GM12875 (cell line): ENCODE results near the gene SPINK4.

ENCODE experiments used
- H3K4me3 ChIP-seq: one replicate; pipeline ENCODE4 v1.5.1; 2011; ENCODE audit warnings: low read depth, low read length, control low read depth
- TF ChIP-seq, protein P1 (sequence below): IDR thresholded peaks from 2 replicates; pipeline ENCODE4 v1.5.1; 2011; ENCODE audit warnings: low read depth, mild to moderate bottlenecking, control low read depth, inconsistent platforms, low read length, moderate library complexity, borderline replicate concordance; ENCODE audit not compliant: insufficient read depth

SPINK4 gene

GRCh38 chr9:33221568-33221884 is 18.4 kb upstream of the SPINK4 start:
- TF ChIP-seq, protein P1, sequence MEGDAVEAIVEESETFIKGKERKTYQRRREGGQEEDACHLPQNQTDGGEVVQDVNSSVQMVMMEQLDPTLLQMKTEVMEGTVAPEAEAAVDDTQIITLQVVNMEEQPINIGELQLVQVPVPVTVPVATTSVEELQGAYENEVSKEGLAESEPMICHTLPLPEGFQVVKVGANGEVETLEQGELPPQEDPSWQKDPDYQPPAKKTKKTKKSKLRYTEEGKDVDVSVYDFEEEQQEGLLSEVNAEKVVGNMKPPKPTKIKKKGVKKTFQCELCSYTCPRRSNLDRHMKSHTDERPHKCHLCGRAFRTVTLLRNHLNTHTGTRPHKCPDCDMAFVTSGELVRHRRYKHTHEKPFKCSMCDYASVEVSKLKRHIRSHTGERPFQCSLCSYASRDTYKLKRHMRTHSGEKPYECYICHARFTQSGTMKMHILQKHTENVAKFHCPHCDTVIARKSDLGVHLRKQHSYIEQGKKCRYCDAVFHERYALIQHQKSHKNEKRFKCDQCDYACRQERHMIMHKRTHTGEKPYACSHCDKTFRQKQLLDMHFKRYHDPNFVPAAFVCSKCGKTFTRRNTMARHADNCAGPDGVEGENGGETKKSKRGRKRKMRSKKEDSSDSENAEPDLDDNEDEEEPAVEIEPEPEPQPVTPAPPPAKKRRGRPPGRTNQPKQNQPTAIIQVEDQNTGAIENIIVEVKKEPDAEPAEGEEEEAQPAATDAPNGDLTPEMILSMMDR, result no peak
- H3K4me3 ChIP-seq, result no peak overlapping the region

GRCh38 chr9:33222031-33222430 is 17.9 kb upstream of the SPINK4 start:
- TF ChIP-seq, protein P1, result no peak
- H3K4me3 ChIP-seq, result no peak overlapping the region

DNA sequence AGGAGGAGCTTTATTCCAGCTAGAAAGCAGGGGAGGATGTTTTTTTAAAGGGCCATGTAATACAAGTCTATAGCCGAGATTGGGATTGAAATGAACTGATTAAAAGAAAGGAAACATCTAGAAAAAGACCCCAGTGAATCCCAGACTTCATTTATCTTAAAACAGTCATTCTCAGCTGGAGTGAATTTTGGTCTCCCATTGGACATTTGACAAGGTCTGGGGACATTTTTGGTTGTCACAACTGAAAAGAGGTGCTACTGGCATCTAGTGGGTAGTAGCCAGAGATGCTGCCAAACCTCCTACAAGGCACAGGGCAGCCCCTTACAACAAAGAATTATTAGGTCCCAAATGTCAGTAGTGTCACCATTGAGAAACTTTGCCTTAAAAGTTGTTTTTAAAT is 16.3 kb upstream of the SPINK4 start:
- no peak overlapping the region for H3K4me3 ChIP-seq
- TF ChIP-seq, protein P1, result peak; percentile 20; the same call in 1 of the 2 replicates

DNA sequence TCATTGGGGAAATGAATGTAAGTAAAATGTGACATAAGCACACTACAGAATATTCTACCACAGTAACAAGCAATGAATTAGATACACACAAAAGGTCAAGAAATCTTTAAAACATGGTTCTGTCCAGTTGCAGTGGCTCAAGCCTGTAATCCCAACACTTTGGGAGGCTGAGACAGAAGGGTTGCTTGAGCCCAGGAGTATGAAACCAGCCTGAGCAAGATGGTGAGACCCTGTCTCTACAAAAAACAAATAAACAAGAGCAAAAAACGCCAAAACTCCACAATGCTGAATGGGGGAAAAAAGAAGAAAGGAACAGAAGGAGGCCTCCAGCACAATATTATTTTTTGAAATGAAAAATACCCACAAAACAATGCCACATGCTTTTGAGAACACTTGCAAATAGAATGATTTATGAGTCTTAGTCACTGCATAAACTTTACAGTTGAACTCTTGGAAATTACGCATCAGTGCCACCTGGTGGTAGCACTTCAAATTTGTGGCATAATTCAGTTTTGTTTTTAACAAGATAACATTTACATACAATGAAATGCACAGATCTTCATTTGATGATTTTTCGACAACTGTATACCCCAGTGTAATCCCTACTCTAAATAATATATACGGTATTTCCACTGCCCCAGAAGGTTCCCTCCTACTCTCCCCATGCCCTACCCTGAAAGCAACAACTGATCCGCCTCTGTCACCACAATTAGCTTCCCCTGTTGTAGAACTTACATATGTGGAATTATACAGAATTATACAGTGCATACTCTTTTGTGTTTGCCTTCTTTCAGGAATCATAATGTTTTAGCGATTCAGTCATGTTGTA is 14.4 kb upstream of the SPINK4 start:
- H3K4me3 ChIP-seq, result no peak overlapping the region
- TF ChIP-seq, protein P1, result peak; percentile 50; the same call in 1 of the 2 replicates

DNA sequence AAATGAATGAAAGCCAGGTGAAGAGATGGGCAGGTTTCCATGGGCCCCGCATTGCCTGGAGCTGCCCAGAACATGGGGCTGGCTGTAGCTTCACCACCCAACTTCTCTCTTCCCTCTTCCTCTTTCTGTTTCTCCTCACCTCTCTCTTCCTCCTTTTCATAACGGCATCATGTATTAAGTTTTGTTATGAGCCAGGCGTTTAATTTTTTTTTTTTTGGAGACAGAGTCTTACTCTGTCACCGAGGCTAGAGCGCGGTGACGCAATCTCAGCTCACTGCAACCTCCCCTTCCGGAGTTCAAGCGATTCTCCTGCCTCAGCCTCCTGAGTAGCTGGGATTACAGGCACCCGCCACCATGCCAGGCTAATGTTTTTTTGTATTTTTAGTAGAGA is 13.0 kb upstream of the SPINK4 start:
- no peak overlapping the region for H3K4me3 ChIP-seq
- TF ChIP-seq, protein P1, result no peak

DNA sequence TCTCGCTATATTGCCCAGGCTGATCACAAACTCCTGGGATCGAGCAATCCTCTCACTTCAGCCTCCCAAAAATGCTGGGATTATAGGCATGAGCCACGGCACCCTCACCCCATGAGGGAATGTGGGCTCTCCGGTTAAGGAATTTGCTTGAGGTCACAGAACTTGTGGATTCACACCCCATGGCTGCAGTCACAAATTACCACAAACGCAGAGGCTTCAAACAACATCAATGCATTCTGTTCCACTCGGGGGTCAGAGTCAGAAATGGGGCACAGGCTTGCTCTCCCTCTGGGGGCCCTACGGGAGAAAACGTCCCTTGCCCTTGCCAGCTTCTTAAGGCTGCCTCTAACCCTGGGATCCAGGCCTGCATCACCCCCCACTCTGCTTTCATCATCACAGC is 12.2 kb upstream of the SPINK4 start:
- TF ChIP-seq, protein P1, result no peak
- no peak overlapping the region for H3K4me3 ChIP-seq

- no peak overlapping the region for H3K4me3 ChIP-seq
- TF ChIP-seq, protein P1, result no peak
These were observed 11.4 kb upstream of the SPINK4 start for GRCh38 chr9:33228606-33229005.
